OCI-LY7 (cell line): Measurements from ENCODE around the gene RNF220.

ENCODE experiments used
- EZH2phosphoT487 ChIP-seq: fragments of 200-600 bp; sonication (generic); IDR thresholded peaks from 2 replicates; pipeline ENCODE4 v1.6.1; 2018; ENCODE audit warnings: low read depth, borderline replicate concordance, mild to moderate bottlenecking, mixed run types, antibody characterized with exemption, low read length, moderate library complexity, mixed read lengths
- TF ChIP-seq, protein P1 (sequence below): fragments of 200-600 bp; sonication (generic); conservative IDR thresholded peaks from 2 replicates; pipeline ENCODE4 v1.5.1; 2014; ENCODE audit warnings: mild to moderate bottlenecking, antibody characterized with exemption, low read length, moderate library complexity, mixed read lengths

DNA sequence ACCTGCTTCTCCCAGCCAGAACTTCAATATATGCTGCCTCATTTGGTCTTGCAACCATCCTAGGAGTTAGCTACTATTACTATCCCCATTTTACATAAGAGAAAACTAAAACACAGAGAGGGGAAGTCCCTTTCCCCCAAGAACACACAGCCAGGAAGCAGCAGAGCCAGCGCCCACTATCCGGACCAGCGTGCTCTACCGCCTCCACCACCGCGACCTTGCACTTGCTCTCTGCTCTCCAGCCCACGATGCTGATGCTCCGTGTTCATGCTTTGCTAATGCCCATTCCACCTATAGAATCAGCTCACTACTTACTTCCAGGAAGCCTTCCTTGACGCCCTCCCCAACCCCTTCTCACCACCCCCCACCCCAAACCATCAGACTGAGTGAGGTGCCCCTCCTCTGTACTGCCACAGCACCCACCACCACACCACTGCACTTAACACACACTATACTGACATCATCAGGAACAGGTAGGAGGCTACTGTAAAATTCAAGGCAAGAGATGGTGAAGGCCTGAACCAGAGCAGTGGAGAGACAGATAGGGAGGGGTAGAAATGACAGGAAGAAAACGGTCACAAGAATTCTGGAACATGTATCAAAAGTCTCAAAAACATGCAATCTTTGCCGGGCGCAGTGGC is 259.8 kb downstream of the RNF220 start:
- TF ChIP-seq, protein P1, sequence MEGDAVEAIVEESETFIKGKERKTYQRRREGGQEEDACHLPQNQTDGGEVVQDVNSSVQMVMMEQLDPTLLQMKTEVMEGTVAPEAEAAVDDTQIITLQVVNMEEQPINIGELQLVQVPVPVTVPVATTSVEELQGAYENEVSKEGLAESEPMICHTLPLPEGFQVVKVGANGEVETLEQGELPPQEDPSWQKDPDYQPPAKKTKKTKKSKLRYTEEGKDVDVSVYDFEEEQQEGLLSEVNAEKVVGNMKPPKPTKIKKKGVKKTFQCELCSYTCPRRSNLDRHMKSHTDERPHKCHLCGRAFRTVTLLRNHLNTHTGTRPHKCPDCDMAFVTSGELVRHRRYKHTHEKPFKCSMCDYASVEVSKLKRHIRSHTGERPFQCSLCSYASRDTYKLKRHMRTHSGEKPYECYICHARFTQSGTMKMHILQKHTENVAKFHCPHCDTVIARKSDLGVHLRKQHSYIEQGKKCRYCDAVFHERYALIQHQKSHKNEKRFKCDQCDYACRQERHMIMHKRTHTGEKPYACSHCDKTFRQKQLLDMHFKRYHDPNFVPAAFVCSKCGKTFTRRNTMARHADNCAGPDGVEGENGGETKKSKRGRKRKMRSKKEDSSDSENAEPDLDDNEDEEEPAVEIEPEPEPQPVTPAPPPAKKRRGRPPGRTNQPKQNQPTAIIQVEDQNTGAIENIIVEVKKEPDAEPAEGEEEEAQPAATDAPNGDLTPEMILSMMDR: no peak
- TF ChIP-seq EZH2phosphoT487: no peak
